Activated CD4-positive, alpha-beta T cell treated with anti-CD3 and anti-CD28 coated beads, Interleukin-2, amount 10 ng/mL, durations not matched to agents 24 days and 14 days (primary cell): ENCODE measurements around the gene FBXL17. TPM values are rescaled to one million over a fixed set of nuclear protein-coding genes. Genes with fewer than 3 reads are reported as not detected.

Experiments
- DNase-seq: peaks from one replicate; pipeline ENCODE4 v3.0.0; 2022
- H3K27ac Mint-ChIP-seq: one replicate; pipeline ENCODE4 v1.8.0; 2022; ENCODE audit warnings: mild to moderate bottlenecking, mixed read lengths
- H3K27me3 Mint-ChIP-seq: one replicate; pipeline ENCODE4 v1.8.0; 2022; ENCODE audit warnings: mixed read lengths
- H3K36me3 Mint-ChIP-seq: one replicate; pipeline ENCODE4 v1.8.0; 2022; ENCODE audit warnings: low read depth, mild to moderate bottlenecking, mixed read lengths
- H3K4me1 Mint-ChIP-seq: one replicate; pipeline ENCODE4 v1.8.0; 2021; ENCODE audit warnings: mixed read lengths
- H3K4me3 Mint-ChIP-seq: one replicate; pipeline ENCODE4 v1.8.0; 2022; ENCODE audit warnings: mild to moderate bottlenecking, moderate library complexity, mixed read lengths
- H3K9me3 Mint-ChIP-seq: one replicate; pipeline ENCODE4 v1.8.0; 2021; ENCODE audit warnings: mixed read lengths
- intact Hi-C: fragments of 100-400 bp; cut with micrococcal nuclease; formaldehyde crosslinking; loops from one replicate; pipeline ENCODE4 v1.15.1; 2023
- total RNA-seq: library from RNA; stranded (reverse); gene quantifications from 2 replicates; pipeline ENCODE4 v1.2.3, GENCODE V29; 2022

FBXL17 gene
- total RNA-seq, 1 donor from 2014 or later = 7.5 TPM

DNA sequence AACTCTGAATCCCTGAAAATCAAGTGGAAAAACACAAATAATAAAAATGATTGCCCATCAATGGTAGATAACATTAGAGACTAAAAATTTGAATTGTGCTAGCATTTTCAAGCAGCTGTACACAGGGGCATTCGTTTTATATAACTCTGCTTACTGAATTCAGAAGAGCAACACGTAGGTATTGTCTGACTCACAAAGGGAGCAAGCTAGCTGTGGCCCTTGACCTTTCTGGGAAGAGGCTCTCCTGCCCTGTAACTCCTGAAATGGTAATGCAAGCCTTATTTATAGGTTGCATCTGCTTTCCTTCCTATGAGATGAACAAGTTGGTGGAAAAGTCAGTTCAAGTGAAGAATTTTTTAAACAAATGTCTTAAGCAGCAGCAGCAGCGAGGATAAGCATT, 492.5 kb downstream of the FBXL17 start:
- Mint-ChIP-seq H3K4me1 (peaks cover 25% of the 10 kb centered on the region), H3K9me3 (peaks cover 4% of the 10 kb centered on the region), H3K36me3 (no peaks in the 10 kb centered on the region), H3K4me3 (no peak overlapping the region), H3K27ac (no peak overlapping the region), H3K27me3 (no peaks in the 10 kb centered on the region)
- intact Hi-C loops = no loop called here
- DNase-seq = no peak

DNA sequence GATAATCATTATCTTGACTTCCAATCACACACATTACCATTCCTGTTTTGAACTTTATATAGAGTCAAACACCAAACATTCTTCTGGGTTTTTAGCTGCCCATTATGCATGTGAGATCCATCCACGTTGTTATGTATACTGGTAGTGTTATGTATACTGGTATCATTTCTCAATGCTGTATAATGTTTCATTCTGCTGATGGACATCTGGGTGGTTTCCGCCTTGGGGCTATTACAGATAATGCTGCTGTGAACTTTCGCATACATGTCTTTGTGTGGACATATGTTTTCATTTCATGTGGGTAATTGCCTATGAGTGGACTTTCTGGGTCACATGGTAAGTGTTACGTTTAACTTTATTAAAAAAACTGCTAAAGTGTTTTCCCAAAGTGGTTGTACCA, 493.4 kb downstream of the FBXL17 start:
- no peaks in the 10 kb centered on the region for H3K27me3 Mint-ChIP-seq
- H3K4me1 Mint-ChIP-seq = peaks cover 25% of the 10 kb centered on the region
- H3K27ac Mint-ChIP-seq = no peak overlapping the region
- no peaks in the 10 kb centered on the region for H3K36me3 Mint-ChIP-seq
- DNase-seq = no peak
- intact Hi-C loops = no loop called here
- H3K9me3 Mint-ChIP-seq = peaks cover 4% of the 10 kb centered on the region
- no peak overlapping the region for H3K4me3 Mint-ChIP-seq

DNA sequence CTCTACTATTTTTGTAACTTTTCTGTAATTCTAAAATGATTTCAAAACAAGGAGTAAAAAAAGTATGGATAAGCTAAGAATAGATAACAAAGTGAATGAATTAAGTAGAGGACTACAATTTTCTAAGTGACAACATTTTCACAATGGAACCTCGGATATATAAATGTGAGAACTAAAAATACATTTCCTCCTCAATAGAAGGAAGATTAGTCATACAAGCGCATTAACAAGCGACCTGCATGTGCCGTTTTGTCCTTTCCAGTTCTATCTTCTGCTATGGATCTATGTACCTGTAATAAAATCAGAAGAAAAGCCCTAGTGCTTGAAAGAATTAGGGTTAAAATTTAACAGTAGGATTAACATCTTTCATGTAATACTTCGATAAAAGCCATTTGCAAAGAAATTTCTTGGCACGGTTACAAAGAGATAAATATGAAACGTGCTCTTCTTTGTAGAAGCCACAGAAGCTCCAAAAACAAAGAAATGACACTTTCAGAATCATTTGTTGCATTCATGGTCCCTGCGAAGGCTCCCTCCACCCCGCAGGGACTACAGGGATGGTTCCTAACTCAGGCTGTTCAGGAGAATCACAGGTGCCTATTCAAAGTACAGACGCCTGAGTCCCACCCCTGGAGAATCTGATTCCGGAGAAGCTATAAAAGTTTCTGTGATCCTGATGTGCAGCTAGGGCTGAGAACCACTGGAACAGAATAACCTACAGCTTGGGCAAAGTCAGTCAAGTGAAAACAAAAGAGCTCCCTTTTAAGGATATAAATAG, 494.5 kb downstream of the FBXL17 start:
- H3K36me3 Mint-ChIP-seq = no peaks in the 10 kb centered on the region
- H3K4me1 Mint-ChIP-seq = peaks cover 22% of the 10 kb centered on the region
- peak overlapping the region; percentile 47 for H3K4me3 Mint-ChIP-seq
- intact Hi-C loops = no loop called here
- DNase-seq = no peak
- no peaks in the 10 kb centered on the region for H3K27me3 Mint-ChIP-seq
- peaks cover 4% of the 10 kb centered on the region for H3K9me3 Mint-ChIP-seq
- H3K27ac Mint-ChIP-seq = no peak overlapping the region

DNA sequence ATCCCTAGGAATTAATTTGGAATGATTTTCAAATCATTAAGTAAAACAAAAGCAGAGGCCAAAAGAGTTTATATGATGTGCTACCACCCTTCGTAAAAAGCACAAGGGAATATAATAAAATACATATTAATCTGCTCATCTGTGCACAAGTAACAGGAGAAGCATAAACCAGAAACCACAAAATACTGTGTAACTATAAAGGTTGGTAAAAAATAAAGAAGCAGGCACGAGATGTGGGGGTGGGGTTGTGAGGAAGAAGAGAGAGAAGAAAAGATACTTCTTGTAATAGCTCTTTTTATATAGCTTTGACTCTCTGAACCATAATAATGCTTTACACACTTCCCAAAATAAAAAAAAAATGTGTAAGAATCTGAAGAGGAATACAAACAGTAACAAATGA, 496.3 kb downstream of the FBXL17 start:
- Mint-ChIP-seq H3K36me3 (no peaks in the 10 kb centered on the region), H3K27ac (no peak overlapping the region)
- intact Hi-C loops = no loop called here

DNA sequence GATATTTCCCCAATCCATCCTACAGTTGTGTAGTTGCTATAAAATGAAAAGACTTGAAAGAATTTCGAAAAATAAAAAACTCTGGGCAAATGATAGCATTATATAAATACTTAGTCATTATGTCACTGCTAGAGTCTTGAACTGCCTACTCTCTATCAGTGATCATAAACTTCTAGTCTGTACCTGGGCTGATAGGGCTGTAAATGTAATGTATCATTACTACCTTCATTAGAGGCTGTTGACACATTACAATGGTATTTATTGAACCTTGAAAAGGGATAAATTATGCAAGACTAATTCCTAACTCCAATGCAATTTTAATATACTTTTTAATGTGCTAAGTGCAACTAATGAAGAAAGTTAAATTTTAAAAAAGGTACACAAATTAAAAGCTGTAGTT, 497.0 kb downstream of the FBXL17 start:
- no peak overlapping the region for H3K4me3 Mint-ChIP-seq
- H3K36me3 Mint-ChIP-seq = no peaks in the 10 kb centered on the region
- peaks cover 22% of the 10 kb centered on the region for H3K4me1 Mint-ChIP-seq
- intact Hi-C loops = no loop called here
- H3K9me3 Mint-ChIP-seq = no peaks in the 10 kb centered on the region
- no peak overlapping the region for H3K27ac Mint-ChIP-seq
- no peaks in the 10 kb centered on the region for H3K27me3 Mint-ChIP-seq
- no peak for DNase-seq

More for the DNA sequence above, 496.3 kb downstream of the FBXL17 start:
- H3K4me3 Mint-ChIP-seq = no peak overlapping the region
- H3K4me1 Mint-ChIP-seq = peaks cover 22% of the 10 kb centered on the region
- no peak for DNase-seq
- H3K9me3 Mint-ChIP-seq = peaks cover 2% of the 10 kb centered on the region
- no peaks in the 10 kb centered on the region for H3K27me3 Mint-ChIP-seq

DNA sequence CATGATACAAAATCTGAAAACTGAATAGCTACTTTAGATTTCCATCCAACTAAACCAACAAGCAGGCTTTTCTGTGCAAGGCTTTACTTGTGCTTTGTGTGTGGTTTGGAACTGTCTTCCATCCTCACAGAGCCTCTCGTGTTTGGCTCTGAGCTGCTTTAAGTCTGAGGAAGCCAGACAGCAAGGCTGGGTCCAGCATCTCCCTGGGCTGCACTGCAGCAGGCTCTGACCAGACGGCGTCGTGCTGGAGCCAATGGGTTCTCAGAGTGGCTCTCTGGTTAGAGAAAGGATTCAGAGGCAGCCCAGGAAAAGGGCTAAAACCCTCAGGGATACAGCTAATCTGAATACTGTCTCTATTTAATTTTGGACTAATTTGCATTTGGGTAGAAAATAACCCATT, 503.2 kb downstream of the FBXL17 start:
- intact Hi-C loops = no loop called here
- Mint-ChIP-seq H3K9me3 (no peaks in the 10 kb centered on the region), H3K4me1 (peaks cover 3% of the 10 kb centered on the region), H3K27me3 (no peaks in the 10 kb centered on the region), H3K36me3 (no peaks in the 10 kb centered on the region), H3K27ac (no peak overlapping the region), H3K4me3 (no peak overlapping the region)
- DNase-seq = no peak

DNA sequence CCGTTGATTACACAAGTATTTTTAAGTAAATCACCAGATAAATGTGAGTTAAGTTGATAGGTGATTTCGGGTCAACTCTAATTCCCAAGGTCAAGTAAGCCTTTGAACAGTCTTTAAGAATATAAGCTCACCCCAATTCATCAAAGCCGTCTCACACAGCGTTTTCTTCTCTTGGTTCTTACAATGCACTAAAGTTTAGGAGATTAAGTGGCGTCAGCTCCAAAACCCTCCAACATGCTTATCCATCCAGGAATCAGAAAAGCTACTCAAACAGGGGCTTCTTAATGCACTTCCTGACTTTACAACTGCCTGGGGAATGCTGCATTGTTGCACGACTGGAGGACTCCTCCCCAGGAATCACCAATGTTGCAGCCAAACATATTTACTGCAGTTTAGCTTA, 505.0 kb downstream of the FBXL17 start:
- no peak overlapping the region for H3K4me3 Mint-ChIP-seq

DNA sequence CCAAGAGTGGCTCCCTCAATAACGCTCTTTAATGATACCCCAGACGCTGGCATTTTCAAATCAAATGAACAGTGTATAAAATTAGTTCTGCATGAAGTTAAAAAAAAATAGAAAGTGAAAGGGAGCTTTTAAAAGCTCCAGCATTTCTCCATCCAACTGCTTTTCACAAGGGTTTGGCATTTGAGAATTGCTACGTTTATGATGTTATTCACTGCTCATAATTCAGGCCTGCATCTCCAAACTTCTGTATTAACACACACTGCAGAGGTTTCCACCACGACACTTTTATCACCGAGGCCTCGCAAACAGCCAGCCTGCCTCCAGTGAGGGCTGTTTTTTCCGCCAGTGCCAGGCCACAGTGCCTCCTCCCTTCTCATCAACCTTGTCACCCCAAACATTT, 505.6 kb downstream of the FBXL17 start:
- Mint-ChIP-seq H3K36me3 (no peaks in the 10 kb centered on the region), H3K4me3 (no peak overlapping the region), H3K9me3 (no peaks in the 10 kb centered on the region), H3K27me3 (no peaks in the 10 kb centered on the region), H3K4me1 (peaks cover 3% of the 10 kb centered on the region), H3K27ac (no peak overlapping the region)
- no peak for DNase-seq
- intact Hi-C loops = no loop called here

More for the DNA sequence above, 505.0 kb downstream of the FBXL17 start:
- H3K9me3 Mint-ChIP-seq = no peaks in the 10 kb centered on the region
- intact Hi-C loops = no loop called here
- no peak overlapping the region for H3K27ac Mint-ChIP-seq
- no peaks in the 10 kb centered on the region for H3K36me3 Mint-ChIP-seq
- DNase-seq = no peak
- H3K4me1 Mint-ChIP-seq = peaks cover 3% of the 10 kb centered on the region
- H3K27me3 Mint-ChIP-seq = no peaks in the 10 kb centered on the region

DNA sequence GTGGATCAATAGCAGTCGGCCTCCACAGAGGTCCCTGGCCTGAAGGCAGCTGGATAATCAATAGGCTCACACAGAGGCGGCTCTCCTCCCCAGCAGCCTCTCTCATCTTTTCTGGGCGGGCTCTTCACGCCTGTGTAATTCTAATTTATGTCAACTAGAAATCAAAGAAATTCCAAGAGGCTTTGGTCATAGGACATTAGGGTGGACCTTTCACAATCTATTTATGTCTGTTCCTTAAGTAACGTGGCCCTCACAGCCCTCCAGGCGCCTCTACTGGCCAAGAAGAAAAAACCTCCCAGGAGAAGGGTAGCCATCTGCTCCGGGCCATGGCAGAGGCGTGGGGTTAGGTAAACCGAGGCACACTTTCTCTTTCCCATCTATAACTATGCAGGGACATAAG, 506.1 kb downstream of the FBXL17 start:
- Mint-ChIP-seq H3K27me3 (no peaks in the 10 kb centered on the region), H3K9me3 (no peaks in the 10 kb centered on the region), H3K36me3 (no peaks in the 10 kb centered on the region), H3K4me1 (peaks cover 3% of the 10 kb centered on the region), H3K4me3 (no peak overlapping the region), H3K27ac (no peak overlapping the region)
- no peak for DNase-seq
- intact Hi-C loops = no loop called here

DNA sequence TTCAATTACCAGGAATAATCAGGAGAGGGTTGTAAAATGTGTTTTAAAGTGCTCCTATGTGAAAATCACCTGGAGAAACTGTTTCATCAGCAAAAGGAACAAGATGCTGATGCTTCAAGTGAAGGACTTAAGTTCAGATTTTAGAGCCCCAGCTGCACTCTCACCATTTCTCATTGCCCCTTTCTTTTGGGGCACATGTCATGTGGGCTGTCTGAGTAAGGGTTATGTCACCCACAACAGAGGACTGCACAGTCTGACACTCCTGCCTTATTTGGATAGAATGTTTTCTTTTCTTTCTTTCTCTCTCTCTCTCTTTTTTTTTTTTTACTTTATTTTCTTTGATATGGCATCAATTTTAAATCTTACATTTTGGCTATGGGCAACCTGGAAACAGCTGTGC, 507.1 kb downstream of the FBXL17 start:
- Mint-ChIP-seq H3K4me1 (peaks cover 3% of the 10 kb centered on the region), H3K9me3 (peaks cover under 1% of the 10 kb centered on the region), H3K27me3 (no peaks in the 10 kb centered on the region), H3K36me3 (no peaks in the 10 kb centered on the region), H3K27ac (no peak overlapping the region), H3K4me3 (no peak overlapping the region)
- no peak for DNase-seq
- intact Hi-C loops = no loop called here

DNA sequence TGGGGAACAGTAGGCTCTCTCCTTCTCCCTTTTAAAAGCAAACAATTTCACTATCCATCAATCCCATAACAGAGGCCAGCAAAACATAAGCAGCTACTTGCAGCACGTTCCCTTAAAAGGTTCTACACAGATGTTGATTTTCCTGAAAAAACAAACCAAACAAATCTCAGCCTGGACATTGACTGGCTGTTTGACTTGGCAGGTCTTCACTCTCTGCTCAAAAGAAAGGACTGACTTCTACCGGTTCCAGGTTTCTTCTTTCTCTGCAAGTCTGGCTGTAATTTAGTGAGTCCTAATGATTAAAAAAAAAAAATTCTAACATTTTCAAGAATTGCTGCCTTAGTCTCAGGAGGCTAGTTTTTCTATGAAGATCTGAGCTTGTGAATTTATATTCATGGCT, 508.0 kb downstream of the FBXL17 start:
- no peak for DNase-seq
- peaks cover 3% of the 10 kb centered on the region for H3K9me3 Mint-ChIP-seq
- no peak overlapping the region for H3K4me3 Mint-ChIP-seq
- no peak overlapping the region for H3K27ac Mint-ChIP-seq
- intact Hi-C loops = no loop called here
- H3K27me3 Mint-ChIP-seq = no peaks in the 10 kb centered on the region
- H3K4me1 Mint-ChIP-seq = peaks cover 5% of the 10 kb centered on the region
- no peaks in the 10 kb centered on the region for H3K36me3 Mint-ChIP-seq

DNA sequence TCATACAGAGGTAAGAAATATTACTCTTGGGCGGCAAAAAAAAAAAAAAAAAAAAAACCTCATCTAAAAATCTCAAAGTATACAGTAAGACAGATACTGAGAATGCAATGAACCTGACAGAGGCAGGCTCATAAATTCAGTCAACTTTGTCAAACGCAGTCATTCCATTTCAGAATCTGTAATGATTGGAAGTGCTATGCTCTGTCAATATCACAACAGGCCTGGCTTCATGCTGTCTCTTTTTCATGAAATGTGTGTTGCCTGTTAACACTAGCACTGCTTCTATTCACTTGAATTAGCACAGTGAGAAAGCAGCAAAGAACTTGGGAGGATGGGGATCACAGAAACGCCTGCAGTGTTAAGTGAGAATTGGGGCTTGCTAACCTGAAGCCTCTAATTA, 510.9 kb downstream of the FBXL17 start:
- H3K9me3 Mint-ChIP-seq = peaks cover 3% of the 10 kb centered on the region

DNA sequence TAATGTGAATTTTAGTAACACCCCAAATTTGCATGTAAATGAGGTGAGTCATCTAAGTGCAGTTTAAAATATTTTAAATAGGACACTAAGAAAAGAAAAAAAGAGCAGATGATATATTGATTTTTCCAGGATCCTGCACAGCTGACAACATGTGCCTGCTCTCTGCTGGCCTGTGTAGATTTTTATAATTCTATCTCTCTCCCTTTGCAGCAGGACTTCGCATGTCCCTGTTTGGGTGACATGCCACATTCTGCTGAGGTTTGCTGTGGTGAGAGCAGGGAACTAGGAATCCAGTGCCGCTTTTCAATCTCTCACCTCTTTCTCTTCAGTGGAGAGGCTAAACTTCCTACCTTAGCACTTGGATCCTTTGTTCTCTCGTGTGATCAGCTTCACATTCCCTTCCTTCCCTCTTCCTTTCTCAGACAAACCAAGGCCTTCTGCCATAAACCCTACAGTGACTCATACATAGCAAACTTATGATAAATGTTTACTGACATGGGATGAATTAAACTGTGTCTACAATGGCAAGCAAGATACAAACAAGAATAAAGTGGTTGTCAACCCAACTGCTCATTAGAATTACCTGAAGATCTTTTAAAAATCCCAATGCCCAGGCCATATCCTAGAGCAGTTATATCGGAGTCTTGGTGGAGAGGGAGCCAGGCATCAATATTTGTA, 512.3 kb downstream of the FBXL17 start:
- no peaks in the 10 kb centered on the region for H3K27me3 Mint-ChIP-seq
- peaks cover 4% of the 10 kb centered on the region for H3K4me1 Mint-ChIP-seq
- no peak for DNase-seq
- H3K4me3 Mint-ChIP-seq = no peak overlapping the region
- intact Hi-C loops = no loop called here
- H3K36me3 Mint-ChIP-seq = no peaks in the 10 kb centered on the region
- H3K9me3 Mint-ChIP-seq = peaks cover 3% of the 10 kb centered on the region
- no peak overlapping the region for H3K27ac Mint-ChIP-seq

More for the DNA sequence above, 510.9 kb downstream of the FBXL17 start:
- H3K4me1 Mint-ChIP-seq = peaks cover 5% of the 10 kb centered on the region
- intact Hi-C loops = no loop called here
- DNase-seq = no peak
- H3K27ac Mint-ChIP-seq = no peak overlapping the region
- H3K27me3 Mint-ChIP-seq = no peaks in the 10 kb centered on the region
- no peak overlapping the region for H3K4me3 Mint-ChIP-seq
- H3K36me3 Mint-ChIP-seq = no peaks in the 10 kb centered on the region

DNA sequence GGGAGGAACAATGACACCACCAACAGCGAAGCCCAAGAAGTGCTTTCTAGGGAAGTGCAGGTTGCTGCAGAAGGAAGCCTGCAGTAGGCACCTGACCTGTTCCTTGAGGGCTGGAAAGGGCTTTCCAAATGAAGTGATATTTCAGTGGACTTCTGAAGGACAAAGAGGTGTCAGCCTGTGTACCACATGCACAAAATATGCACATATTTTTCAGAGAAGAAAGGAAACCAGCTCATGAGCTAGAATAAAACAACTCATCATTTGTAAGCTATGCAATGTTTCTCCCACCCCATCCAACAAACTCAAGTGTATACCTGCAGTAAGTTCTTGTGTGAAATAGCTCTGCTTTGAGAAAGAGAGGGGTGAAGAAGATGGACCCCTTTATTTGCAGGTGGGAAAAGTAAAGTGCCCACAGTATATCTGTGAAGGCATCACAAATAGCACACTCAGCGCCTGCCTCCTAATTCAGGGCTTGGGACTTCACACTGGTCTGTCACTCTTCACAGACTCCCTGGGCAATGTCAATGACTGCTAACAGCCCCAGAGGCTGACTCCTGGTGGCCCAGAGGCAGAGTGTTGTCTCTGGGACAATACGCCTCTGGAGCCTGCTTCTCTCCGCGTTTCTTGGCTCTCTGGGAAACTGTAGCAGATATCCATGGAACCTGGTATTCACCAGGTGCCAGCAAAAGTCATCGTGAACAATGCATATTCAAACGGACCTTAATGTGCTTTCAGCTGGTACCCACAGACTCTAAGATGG, 513.1 kb downstream of the FBXL17 start:
- Mint-ChIP-seq H3K27me3 (no peaks in the 10 kb centered on the region), H3K9me3 (peaks cover 3% of the 10 kb centered on the region), H3K27ac (no peak overlapping the region), H3K4me3 (no peak overlapping the region), H3K4me1 (peaks cover 2% of the 10 kb centered on the region), H3K36me3 (no peaks in the 10 kb centered on the region)
- intact Hi-C loops = no loop called here
- DNase-seq = peak; percentile 43
